Mesendoderm (in vitro differentiated cells): ENCODE data around the gene NEURL4.

Experiments
- DNase-seq: peaks from one replicate; pipeline ENCODE4 v3.0.0; 2013
- H2AK5ac ChIP-seq: 2 replicates; pipeline ENCODE4 v1.6.1; 2013; ENCODE audit warnings: low read length, inconsistent platforms
- H2BK120ac ChIP-seq: 2 replicates; pipeline ENCODE4 v1.6.1; 2013; ENCODE audit warnings: low read depth, mild to moderate bottlenecking, low read length, moderate library complexity, mixed read lengths
- H2BK15ac ChIP-seq: replicated peaks from 2 replicates; pipeline ENCODE4 v1.6.1; 2013; ENCODE audit warnings: low read depth, mild to moderate bottlenecking, moderate library complexity
- H2BK5ac ChIP-seq: 2 replicates; pipeline ENCODE4 v1.6.1; 2013; ENCODE audit warnings: low read length, inconsistent platforms
- H3K18ac ChIP-seq: 2 replicates; pipeline ENCODE4 v1.6.1; 2013; ENCODE audit warnings: mild to moderate bottlenecking, low read length, mixed read lengths
- H3K23ac ChIP-seq: one replicate; pipeline ENCODE4 v1.6.1; 2013; ENCODE audit warnings: low read length
- H3K27ac ChIP-seq: 2 replicates; pipeline ENCODE4 v1.5.1; 2013; ENCODE audit warnings: low read depth, mild to moderate bottlenecking, inconsistent platforms, low read length, moderate library complexity
- H3K27me3 ChIP-seq: 2 replicates; pipeline ENCODE4 v1.6.1; 2013; ENCODE audit warnings: low read length, control low read depth, mild to moderate bottlenecking, inconsistent platforms; ENCODE audit not compliant: insufficient read depth, poor library complexity
- H3K36me3 ChIP-seq: 2 replicates; pipeline ENCODE4 v1.6.1; 2013; ENCODE audit warnings: low read length, inconsistent platforms; ENCODE audit not compliant: control insufficient read depth, insufficient read depth
- H3K4ac ChIP-seq: one replicate; pipeline ENCODE4 v1.6.1; 2013; ENCODE audit warnings: low read depth, mild to moderate bottlenecking, low read length, moderate library complexity
- H3K4me1 ChIP-seq: 2 replicates; pipeline ENCODE4 v1.6.1; 2013; ENCODE audit warnings: low read depth, low read length, inconsistent platforms; ENCODE audit not compliant: control insufficient read depth
- H3K4me2 ChIP-seq: 2 replicates; pipeline ENCODE4 v1.6.1; 2013; ENCODE audit warnings: low read length
- H3K4me3 ChIP-seq: 2 replicates; pipeline ENCODE4 v1.5.1; 2013; ENCODE audit warnings: mild to moderate bottlenecking, low read length
- H3K56ac ChIP-seq: one replicate; pipeline ENCODE4 v1.6.1; 2013; ENCODE audit warnings: low read length
- H3K79me1 ChIP-seq: 2 replicates; pipeline ENCODE4 v1.6.1; 2013; ENCODE audit warnings: low read length, inconsistent platforms
- H3K79me2 ChIP-seq: 2 replicates; pipeline ENCODE4 v1.6.1; 2013; ENCODE audit warnings: mild to moderate bottlenecking, low read length; ENCODE audit not compliant: control insufficient read depth, insufficient read depth
- H3K9ac ChIP-seq: 2 replicates; pipeline ENCODE4 v1.6.1; 2013; ENCODE audit warnings: low read length, inconsistent platforms
- H4K5ac ChIP-seq: one replicate; pipeline ENCODE4 v1.6.1; 2013; ENCODE audit warnings: low read length
- H4K8ac ChIP-seq: one replicate; pipeline ENCODE4 v1.6.1; 2013; ENCODE audit warnings: low read depth, mild to moderate bottlenecking, control low read depth, low read length, moderate library complexity
- WGBS: extraction: QIAGEN DNeasy Blood & Tissue Kit; methylation state at CpG from one replicate; pipeline ENCODE4 v1.1.7; 2013; ENCODE audit warnings: low lambda C conversion rate, missing lambda C conversion rate; ENCODE audit not compliant: insufficient coverage; ENCODE audit errors: extremely low coverage; 5-methylcytosine and 5-hydroxymethylcytosine counted together

The NEURL4 gene

GRCh38 chr17:7352910-7353635, 23.9 kb upstream of the NEURL4 start:
- Histone ChIP-seq H3K4me2 (no peak overlapping the region), H3K79me1 (no peaks in the 10 kb centered on the region), H2AK5ac (no peak overlapping the region), H3K56ac (peak overlapping the region; percentile 49), H4K8ac (no peak overlapping the region), H3K23ac (no peak overlapping the region), H3K36me3 (no peaks in the 10 kb centered on the region), H3K4me3 (no peak overlapping the region), H3K18ac (no peak overlapping the region), H3K27ac (no peak overlapping the region), H3K4ac (no peak overlapping the region), H2BK120ac (no peak overlapping the region), H3K9ac (no peak overlapping the region), H3K27me3 (no peaks in the 10 kb centered on the region), H3K4me1 (peaks cover 7% of the 10 kb centered on the region), H2BK5ac (no peak overlapping the region), H3K79me2 (no peaks in the 10 kb centered on the region), H2BK15ac (no peak overlapping the region), H4K5ac (no peak overlapping the region)
- DNase-seq, result no peak
- WGBS, result no CpG with 5 or more reads among the region's 37 CpGs

DNA sequence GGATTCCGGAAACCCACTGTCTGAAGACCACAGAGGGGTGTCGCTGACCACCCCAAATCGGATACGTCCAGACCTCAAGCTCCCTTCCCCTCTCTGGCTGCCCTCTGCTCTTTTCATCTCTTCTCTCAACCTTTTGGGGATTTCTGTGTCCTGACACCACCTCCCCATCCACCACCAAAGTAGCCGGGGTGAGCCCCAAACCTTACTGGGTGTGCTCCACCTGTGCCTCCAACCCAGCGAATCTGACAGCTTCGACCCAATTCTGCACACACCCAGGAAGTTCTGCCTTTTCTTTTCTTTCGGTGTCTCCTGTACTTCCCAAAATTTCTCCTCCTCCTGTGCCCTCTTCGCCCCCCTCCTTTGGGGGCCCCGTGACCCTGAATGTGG, 23.4 kb upstream of the NEURL4 start:
- Histone ChIP-seq H3K4ac (no peak overlapping the region), H3K36me3 (no peaks in the 10 kb centered on the region), H3K4me1 (peaks cover 7% of the 10 kb centered on the region), H3K79me2 (no peaks in the 10 kb centered on the region), H3K23ac (no peak overlapping the region), H3K27me3 (no peaks in the 10 kb centered on the region), H3K56ac (peak overlapping the region; percentile 87), H3K18ac (peak overlapping the region; percentile 78), H4K8ac (no peak overlapping the region), H2BK15ac (no peak overlapping the region), H4K5ac (no peak overlapping the region), H2BK5ac (no peak overlapping the region), H3K9ac (peak overlapping the region; percentile 87), H3K4me3 (peak overlapping the region; percentile 51), H3K27ac (peak overlapping the region; percentile 97), H3K79me1 (no peaks in the 10 kb centered on the region), H2BK120ac (no peak overlapping the region), H2AK5ac (no peak overlapping the region), H3K4me2 (peak overlapping the region; percentile 79)
- no peak for DNase-seq
- WGBS, result no CpG with 5 or more reads among the region's 10 CpGs

DNA sequence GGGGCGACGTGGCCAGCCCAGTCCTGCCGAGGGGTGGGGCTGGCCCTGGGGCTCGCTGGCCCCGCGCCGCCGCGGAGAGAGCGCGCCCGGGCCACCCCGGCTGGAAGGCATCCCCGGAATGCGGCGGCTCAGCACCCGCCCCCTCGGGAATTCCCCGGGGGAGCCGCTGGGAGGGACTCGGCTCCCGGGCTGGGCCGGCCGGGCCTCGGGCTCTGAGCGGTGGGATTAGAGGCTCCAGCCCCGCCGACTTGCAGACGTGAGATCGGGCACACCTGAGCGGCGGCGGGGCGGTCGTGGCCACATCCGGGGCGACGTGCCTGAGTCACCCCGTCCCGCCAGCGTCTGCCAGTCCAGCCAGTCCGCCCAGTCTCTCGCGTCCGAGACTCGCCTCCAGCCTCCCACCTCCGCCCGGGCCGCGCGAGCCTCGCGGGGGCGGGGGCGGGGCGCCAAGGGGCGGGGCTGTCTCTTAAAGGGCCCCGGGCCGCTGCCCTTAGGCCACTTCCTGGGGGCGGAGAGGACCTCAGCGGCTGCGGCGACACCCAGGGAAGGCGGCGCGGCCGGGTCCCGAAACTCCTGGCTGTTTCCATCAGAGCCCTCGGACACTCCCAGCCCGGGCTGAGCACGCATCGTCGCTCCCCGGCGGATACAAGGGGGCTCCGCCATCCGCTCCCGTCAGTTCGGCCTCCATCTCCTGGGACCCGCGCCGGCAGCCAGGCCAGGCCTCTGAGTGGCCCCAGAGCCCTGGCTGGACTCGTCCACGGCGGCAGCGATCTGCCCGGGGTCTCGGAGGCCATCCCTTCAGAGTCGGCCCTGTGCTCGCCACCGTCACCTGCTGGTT, 22.7 kb upstream of the NEURL4 start, which contains the start of gene KCTD11:
Gene KCTD11, plus strand, starts transcription at position 498 of the 838 bp plus-strand sequence.
- H3K4me2 ChIP-seq, result peak within 1 kb of the TSS; percentile 79
- peak within 1 kb of the TSS; percentile 23 for H3K4ac ChIP-seq
- peak within 1 kb of the TSS; percentile 69 for H3K4me3 ChIP-seq
- no peaks in the 10 kb centered on the region for H3K79me2 ChIP-seq
- H3K27me3 ChIP-seq, result no peaks in the 10 kb centered on the region
- H3K23ac ChIP-seq, result peak within 1 kb of the TSS; percentile 98
- WGBS, result no CpG with 5 or more reads among the region's 91 CpGs
- no peak within 1 kb of the TSS for H2BK15ac ChIP-seq
- H3K27ac ChIP-seq, result peak within 1 kb of the TSS; percentile 97
- peak within 1 kb of the TSS; percentile 96 for H3K56ac ChIP-seq
- H3K4me1 ChIP-seq, result peaks cover 7% of the 10 kb centered on the region
- H2AK5ac ChIP-seq, result peak within 1 kb of the TSS; percentile 45
- peak; percentile 94 for DNase-seq
- H2BK120ac ChIP-seq, result no peak within 1 kb of the TSS
- H3K9ac ChIP-seq, result peak within 1 kb of the TSS; percentile 94
- peak within 1 kb of the TSS; percentile 58 for H4K8ac ChIP-seq
- no peaks in the 10 kb centered on the region for H3K36me3 ChIP-seq
- H3K18ac ChIP-seq, result peak within 1 kb of the TSS; percentile 78
- H4K5ac ChIP-seq, result no peak within 1 kb of the TSS
- peak within 1 kb of the TSS; percentile 87 for H2BK5ac ChIP-seq
- H3K79me1 ChIP-seq, result no peaks in the 10 kb centered on the region

- Histone ChIP-seq H4K5ac (no peak overlapping the region), H3K4ac (no peak overlapping the region), H3K79me1 (no peaks in the 10 kb centered on the region), H3K23ac (no peak overlapping the region), H3K4me2 (no peak overlapping the region), H3K9ac (peak overlapping the region; percentile 6), H3K36me3 (no peaks in the 10 kb centered on the region), H3K4me3 (no peak overlapping the region), H3K56ac (no peak overlapping the region), H2BK5ac (no peak overlapping the region), H3K27me3 (no peaks in the 10 kb centered on the region), H4K8ac (no peak overlapping the region), H2AK5ac (no peak overlapping the region), H3K4me1 (peaks cover 7% of the 10 kb centered on the region), H3K79me2 (no peaks in the 10 kb centered on the region), H2BK15ac (no peak overlapping the region), H3K27ac (no peak overlapping the region), H2BK120ac (no peak overlapping the region), H3K18ac (no peak overlapping the region)
- no peak for DNase-seq
- no CpG with 5 or more reads among the region's 19 CpGs for WGBS
Measured at GRCh38 chr17:7348478-7349242, 19.5 kb upstream of the NEURL4 start.

DNA sequence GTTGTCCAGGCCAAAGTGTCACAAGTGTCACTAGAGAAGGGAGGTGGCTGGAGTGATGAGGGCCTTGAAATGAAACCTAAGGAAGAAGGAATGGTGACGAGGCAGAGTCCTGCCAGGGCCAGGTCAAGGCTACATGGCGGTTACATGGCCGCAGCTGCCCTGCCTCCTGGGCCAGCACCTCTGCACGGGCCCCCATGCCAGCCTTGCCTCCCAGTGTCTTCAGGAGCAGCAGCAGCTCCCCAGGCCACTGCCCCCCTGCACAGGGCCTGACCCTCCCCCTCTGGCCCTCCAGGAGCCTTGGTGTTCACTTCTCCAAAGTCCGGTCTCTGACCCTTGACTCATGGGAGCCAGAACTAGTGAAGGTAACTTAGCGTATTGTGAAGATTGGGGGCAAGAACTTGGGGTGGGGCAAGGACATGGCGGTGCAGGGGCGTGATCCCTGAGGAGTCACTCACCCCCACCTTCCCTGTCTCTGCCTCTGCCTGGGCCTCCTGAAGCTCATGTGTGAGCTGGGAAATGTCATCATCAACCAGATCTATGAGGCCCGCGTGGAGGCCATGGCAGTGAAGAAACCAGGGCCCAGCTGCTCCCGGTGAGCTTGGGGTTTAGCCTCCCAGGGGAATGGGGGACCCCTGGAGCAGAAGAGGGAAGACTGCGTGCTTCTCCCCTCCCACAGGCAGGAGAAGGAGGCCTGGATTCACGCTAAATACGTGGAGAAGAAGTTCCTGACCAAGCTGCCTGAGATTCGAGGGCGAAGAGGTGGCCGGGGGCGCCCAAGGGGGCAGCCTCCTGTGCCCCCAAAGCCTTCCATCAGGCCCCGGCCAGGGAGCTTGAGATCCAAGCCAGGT, 18.7 kb upstream of the NEURL4 start:
- Histone ChIP-seq H3K4me1 (peaks cover 7% of the 10 kb centered on the region), H3K79me1 (no peaks in the 10 kb centered on the region), H3K9ac (no peak overlapping the region), H3K4ac (no peak overlapping the region), H3K4me3 (no peak overlapping the region), H2BK5ac (no peak overlapping the region), H3K27me3 (no peaks in the 10 kb centered on the region), H3K23ac (no peak overlapping the region), H3K36me3 (no peaks in the 10 kb centered on the region), H3K56ac (no peak overlapping the region), H3K27ac (no peak overlapping the region), H2BK15ac (no peak overlapping the region), H4K5ac (no peak overlapping the region), H3K4me2 (no peak overlapping the region), H2BK120ac (no peak overlapping the region), H2AK5ac (no peak overlapping the region), H4K8ac (no peak overlapping the region), H3K79me2 (no peaks in the 10 kb centered on the region), H3K18ac (no peak overlapping the region)
- no CpG with 5 or more reads among the region's 19 CpGs for WGBS
- no peak for DNase-seq
